Bone marrow (tissue), 2 donors: ENCODE data around the gene GMPPB.

ENCODE experiments used
- DNase-seq, 2 donors: peaks; one replicate each; lab custom pipeline; 2025; lab: John Stamatoyannopoulos, UW

GMPPB gene

DNA sequence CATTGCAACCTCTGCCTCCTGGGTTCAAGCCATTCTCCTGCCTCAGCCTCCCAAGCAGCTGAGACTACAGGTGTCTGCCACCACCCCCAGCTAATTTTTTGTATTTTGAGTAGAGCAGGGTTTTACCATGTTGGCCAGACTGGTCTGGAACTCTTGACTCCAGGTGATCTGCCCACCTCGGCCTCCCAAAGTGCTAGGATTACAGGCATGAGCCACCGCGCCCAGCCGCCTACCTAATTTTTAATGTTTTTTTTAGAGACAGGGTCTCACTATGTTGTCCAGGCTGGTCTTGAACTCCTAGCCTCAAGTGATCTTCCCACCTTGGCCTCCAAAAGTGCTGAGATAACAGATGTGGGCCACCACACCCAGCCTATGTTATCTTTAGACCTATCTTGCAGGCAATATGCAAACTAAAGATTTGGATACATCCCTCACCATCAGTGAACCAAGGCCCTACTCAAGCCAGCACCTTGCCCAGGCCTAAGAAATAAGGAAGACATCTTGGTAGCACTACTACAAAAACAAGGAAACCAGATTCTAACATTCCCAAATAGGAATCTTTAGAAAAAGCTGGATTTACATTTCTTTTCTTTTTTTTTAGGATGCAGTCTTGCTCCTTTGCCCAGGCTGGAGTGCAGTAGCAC lies 6.3 kb upstream of the GMPPB start:
- DNase-seq = no peak

DNA sequence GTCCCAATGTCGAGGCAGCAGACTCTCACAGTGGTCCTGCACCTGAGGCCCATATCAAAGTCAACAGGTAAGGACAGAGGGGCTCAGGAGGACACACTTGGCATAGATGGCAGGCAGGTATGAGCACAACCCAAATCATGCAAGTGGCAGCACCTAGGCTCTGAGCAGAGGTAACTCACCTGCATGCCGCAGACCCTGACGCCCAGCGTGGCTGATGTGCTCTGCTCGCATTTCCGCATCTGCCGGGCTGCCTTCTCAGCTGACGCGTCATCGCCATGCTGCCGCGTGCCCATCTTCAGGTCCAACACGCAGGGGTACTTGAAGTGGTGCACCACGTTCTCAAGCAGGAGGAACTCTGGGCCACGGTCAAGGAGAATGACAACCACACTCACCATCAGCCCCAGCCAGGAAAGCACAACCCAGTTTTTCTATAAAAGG lies 4.2 kb upstream of the GMPPB start:
- no peak for DNase-seq

DNA sequence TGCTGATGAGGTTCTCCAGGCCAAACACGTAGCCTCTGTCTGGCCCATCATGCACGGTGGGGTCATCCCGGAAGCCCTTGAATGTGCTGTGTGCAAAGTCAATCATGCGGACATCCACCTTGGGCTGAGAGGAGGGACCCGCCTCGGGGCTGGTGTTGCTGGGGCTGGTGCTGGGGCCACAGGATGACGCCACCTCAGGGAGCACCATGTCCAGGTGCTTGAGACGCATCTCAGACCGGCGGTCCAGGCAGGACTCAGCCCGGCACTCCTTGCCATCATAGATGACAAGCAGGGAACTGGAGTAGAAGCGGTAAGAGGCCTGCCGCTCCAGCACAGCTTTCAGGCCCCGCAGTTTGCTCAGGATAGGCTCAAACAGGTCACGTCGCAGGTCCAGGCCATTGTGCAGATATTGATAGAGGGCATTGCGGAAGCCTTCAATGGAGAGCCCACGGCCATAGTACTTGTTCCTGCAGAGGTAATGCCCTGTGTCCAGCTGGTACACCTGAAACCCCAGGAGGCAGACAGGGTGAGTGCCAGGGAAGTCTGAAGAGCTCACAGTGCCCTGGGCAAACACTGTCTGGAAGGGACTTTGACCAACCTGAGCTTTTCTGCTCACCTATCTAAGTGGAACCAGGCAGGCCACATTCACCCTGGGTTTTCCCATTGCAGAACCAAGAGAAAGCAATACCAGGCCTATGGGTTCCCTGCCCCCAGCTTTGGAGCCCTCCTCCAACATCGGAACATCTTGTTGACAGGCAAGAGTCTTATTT lies 3.6 kb upstream of the GMPPB start:
- no peak for DNase-seq

- DNase-seq = no peak
Observed at GRCh38 chr3:49725906-49726681, 2.3 kb upstream of the GMPPB start.

DNA sequence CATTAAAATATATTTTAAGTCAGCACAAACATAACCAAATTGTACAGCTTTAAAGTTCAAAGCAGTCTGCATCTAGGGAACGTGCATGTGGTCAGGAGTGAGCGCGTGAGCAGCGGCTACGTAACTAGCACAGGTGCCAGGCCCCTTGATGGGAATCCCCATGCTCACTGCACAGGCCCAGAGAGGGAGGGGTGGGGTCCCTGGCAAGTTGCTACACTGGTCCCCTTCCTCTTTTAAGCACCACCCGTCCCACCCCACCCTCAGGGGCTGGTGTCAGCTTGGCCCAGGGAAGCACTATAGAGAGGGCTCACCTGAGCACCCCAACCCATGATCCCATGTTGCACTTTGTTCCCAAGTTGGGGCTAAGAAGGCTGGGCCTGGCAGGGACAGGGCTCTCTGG lies 835 bp upstream of the GMPPB start:
- no peak for DNase-seq

GRCh38 chr3:49723296-49723627 lies 489 bp downstream of the GMPPB start:
- peak in 1 of 2 donors; percentile 47 for DNase-seq

GRCh38 chr3:49722896-49723295 lies 855 bp downstream of the GMPPB start:
- no peak for DNase-seq

DNA sequence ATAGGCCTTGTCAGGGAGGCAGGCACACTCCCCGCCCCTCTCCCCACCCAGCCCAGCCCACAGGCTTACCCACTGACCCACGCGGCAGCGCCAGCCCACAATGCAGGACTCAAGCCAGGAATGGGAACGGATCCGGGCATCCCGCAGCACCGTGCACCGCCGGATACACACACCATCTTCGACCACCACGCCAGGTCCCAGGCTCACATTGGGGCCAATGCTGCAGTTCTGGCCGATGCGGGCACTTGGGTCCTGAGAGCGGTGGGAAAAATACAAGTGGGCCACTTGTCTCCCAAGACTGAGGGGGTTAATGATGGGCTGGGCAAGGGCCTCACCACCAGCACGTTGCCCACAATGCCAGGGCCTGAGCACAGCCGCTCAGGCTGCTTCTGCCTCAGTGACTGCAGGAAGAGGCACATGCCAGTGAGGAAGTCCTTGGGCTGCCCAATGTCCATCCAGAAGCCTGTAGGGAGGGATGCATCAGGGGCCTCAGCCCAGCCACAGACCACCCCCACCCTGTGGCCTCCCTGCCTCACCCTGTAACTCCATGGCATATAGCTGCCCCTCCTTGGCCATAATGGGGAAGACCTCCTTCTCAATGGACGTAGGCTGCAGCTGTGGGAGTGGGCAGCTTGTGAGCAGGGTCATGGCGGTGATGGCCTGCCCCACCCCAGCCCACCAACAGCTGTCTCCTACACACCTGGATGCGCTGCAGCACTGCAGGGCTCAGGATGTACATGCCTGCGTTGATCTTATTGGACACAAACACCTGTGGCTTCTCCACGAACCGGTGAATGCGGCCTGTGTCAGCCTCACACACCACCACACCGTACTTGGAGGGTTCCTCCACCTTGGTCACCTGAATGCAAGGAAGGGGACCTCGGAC lies 1.6 kb downstream of the GMPPB start:
- no peak for DNase-seq

DNA sequence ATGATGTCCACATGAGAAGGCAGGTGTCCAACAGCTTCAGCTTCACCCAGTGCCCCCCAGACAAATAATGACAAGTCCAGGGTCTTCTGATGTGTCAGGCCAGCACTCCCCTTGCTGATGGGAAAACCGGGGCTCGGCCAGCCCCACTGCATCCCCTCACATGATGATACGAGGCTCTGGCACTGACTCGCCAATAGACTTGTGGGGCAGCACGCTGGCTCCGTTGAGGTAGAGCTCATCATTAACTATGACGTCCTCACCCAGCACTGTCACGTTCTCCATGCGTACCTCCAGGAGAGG lies 2.2 kb downstream of the GMPPB start:
- no peak for DNase-seq

DNA sequence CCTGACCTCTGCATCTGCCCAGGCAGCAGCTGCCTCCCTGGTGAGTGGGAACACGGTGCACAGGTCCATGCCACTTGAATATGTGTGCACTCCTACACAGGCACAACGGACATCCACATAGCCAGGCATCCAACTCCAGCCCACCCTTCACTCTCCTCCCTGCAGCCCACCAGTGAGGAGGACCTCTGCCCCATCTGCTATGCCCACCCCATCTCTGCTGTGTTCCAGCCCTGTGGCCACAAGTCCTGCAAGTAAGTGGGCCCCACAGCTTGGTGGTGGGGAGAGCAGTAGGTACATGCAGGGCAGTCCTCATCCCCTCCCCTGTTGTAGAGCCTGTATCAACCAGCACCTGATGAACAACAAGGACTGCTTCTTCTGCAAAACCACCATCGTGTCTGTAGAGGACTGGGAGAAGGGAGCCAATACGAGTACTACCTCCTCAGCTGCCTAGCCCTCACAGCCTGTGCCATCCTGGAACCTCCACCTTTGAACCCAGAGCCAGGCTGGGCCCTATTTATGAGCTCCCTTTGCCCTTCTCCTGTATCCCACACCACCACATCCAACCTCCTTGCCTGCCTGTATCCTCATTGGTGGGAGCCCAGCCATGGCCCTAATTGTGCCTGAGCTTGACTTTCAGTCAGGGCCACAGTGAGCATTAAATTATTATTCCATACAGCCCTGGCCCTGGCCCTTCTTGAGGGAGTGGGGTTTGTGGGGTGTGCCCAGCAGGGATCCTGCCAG lies 2.7 kb downstream of the GMPPB start:
- DNase-seq = no peak

- DNase-seq = peak; percentile 81 to 88
Observed at GRCh38 chr3:49719214-49719884, 4.4 kb downstream of the GMPPB start, which contains the start of gene AMIGO3. Gene AMIGO3, minus strand, starts transcription at chr3:49719684. Its CDS starts 219 bp downstream, at chr3:49719465.

DNA sequence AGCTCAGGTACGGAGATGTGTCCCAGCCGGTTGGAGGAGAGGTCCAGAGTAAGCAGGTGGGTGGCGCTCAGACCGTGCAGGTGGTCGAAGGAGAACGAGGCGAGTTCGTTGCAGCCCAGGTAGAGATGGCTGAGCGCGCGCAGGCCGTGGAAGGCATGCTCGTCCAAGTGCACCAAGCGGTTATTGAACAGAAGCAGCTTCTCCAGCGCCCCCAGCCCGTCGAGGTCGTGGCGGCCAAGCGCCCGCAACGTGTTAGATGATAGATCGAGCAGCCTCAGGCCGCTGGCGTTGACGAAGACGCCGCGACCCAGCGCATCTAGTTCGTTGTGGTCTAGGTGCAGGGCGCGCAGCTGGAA lies 4.9 kb downstream of the GMPPB start:
- DNase-seq = no peak

DNA sequence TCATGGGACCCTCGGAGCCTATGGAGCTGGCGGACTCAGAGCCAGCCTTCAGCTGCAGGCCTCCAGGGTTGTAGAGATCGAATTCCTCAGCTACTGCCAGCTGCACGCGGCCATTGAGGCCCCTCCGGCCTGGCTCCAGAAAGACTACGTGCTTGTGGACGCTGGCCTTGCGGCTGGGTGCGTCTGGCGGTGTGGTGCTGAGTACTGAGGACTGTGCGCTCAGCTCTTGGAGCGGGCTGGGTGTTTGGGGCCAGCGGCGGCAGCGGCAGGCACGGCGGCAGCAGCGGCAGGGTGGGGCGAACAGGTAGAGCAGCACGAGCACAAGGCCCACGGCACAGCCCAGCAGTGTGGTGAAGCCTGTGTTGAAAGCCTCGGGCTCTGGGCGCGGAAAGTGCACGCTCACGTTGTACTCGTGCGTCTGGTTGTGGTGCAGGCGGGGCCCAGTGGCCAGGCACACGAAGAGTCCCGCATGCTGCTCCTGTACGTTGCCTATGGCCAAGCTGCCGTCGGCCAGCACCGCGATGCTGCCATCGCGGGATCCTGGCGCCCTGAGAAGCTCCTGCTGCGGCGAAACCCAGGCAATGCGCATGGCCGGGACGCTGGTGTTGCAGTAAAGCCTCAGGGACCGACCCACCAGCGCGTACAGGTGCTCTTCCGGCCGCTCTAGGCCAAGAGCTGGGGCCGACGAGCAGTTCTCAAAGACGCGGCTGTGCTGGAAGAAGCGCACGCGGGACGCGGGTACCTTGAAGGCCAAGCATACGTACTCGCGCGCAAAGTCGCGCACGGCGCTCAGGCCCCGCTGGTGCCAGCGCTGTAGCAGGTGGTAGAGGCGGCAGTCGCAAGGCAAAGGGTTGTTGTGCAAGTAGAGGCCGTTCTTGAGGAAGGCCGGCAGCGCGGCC lies 5.5 kb downstream of the GMPPB start:
- DNase-seq = no peak

DNA sequence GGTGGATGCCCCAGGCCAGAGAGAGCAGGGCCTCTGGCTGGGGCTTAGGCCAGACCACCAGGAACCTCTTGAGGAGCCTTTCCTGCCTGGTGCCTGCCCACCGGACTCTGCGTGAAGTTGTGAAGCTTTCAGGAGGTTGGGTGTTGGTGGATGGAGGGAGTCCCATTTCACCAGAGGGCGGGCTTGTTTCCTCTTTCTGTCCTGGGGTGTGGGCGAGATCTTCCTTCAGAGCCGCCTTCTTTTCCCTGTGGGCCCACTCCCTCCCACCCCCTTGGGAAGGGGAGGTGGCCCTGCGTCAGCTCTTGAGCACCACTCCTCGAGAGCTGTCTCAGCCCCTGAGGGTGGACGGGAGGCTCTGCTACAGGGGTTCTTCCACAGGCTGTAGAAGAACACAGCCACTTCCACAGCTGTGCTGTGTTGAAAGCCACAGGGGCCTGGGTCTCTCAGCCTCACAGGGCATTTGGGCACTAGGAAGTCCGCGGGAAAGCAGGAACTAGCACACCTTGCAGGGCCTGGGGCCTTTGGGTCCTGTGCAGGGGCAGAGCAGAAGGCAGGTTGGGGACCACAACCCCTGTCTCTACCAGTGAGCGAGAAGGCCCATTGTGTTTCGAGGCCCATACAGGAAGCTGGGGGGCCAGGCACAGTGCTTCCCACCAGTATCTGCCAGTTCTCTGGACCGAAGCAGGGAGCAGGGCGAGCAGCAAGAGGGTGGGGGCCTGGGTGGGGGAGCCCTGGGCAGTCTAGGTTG lies 6.4 kb downstream of the GMPPB start:
- no peak for DNase-seq

- no peak for DNase-seq
Observed at GRCh38 chr3:49716691-49717210, 7.0 kb downstream of the GMPPB start.

- no peak for DNase-seq
Observed at GRCh38 chr3:49716169-49716568, 7.6 kb downstream of the GMPPB start.

DNA sequence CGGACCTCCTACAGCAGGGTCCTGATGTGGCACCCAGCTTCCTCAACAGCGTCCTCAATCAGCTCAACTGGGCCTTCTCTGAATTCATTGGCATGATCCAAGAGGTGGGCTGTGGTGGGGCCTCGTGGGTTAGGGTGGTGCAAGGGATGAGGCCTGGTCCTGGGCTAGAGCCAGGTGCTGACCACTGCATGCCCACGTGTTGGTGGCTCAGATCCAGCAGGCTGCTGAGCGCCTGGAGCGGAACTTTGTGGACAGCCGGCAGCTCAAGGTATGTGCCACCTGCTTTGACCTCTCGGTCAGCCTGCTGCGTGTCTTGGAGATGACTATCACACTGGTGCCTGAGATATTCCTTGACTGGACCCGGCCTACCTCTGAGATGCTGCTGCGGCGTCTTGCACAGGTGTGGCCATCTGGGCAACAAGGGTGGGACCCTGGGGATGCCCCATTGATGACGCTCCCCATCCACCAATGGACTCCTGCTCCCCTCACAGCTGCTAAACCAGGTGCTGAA lies 8.1 kb downstream of the GMPPB start:
- DNase-seq = no peak

DNA sequence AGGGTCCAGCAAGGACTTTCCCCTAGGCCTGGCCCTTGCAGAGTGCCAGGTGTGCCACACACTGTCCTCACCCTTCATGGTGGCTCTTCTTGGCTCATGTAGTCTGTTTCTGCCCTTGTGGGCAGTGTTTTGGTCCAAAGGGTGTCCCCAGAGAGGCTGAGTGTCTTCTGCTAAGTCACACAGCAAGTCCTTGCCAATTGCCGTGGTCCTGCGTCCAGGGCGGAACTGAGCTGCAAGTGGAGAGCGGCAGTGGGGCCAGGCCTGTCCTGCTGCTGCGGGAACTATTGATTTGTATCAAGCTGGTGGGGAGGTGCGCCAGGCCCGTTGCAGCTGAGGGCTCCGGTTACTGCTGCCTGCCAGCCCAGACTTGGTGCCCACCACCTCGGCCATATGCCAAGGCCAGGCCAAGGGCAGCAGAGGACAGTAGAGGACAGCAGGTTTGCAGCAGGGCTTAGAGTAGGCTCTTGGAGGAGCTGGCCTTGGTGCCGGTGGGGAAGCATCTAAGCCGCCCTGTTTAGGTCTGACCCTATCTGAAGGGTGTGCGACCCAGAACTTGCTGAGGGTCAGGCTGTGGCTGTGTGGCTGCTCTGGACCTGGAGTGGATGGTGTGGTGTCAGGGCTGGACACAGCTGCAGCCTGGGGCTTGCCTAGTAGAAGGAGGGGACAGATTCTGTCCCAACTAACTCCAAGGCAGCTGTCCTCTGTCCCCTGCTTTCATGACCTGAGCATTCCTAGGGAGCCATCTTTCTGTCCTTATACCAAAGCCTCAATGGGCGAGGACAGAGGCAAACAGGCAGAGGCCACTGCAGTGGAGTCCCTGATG lies 8.8 kb downstream of the GMPPB start:
- DNase-seq = no peak
